Measurements from ENCODE around the gene ANAPC10.

The ANAPC10 gene

GRCh38 chr4:144948421-144948820 lies 149.6 kb downstream of the ANAPC10 start:
- no peak for TF ChIP-seq CTCF (IDR thresholded peaks at IDR 0.05; ENCODE audit: low read depth, low read length)
- DNase-seq (ENCODE audit: extremely low read depth, low read depth): no peak

- no peak for DNase-seq (ENCODE audit: extremely low read depth, low read depth)
- no peak for TF ChIP-seq CTCF (IDR thresholded peaks at IDR 0.05; ENCODE audit: low read depth, low read length)
These were observed 150.0 kb downstream of the ANAPC10 start for GRCh38 chr4:144948009-144948408.

All from AG09319 (cell line).